ENCODE data around the gene NAA10. TPM values are rescaled to one million over a fixed set of nuclear protein-coding genes. Genes with fewer than 3 reads are reported as not detected.

The NAA10 gene
- total and polyA plus RNA-seq, 2 of the 13 experiments (the other 11 are each of a cell fraction or from before 2014, with no cell fraction given), result 49.2 to 51.7 TPM

DNA sequence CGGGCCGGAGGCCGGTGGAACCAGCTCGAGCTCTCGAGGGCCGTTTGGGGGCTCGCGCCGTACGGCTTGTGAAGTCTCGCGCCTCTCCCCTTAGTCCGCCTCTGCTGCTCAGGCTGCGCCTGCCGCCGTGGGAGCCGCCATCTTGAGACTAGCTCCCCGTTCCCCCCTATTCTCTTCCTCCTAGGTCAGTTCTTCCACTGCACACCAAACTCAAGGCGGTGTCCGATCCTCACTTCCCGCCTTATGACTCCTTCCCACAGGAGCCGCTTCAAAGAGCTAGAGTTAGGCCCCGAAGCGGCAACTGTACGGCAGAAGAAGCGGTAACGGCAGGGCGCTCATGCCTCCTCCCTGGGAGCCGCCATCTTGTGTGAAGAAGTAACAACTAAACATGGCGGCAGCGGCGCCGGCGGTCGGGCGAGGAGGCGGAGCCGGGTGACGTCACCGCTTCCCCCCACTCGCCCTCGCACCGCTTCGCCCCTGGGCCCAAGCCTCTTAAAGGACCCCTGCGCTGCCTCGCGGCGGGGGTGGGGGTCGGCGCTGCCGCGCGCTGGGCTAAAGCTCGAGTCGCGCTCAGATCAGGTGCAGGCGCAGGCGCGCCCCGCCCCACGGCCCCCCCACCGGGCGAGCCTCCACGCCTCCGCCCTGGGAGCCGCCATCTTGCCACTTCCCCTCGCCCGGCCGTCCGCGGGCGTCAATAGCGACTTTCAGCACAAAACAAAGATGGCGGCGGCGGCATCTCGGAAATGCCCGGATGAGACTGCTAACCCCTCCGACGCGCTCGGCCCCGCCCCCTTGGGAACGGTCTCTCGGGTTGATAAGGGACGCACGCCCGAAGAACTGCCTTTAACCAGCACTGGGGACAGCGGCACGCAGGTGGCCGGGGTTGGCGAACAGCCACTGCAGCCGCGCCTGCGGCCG is 36.9 kb upstream of the NAA10 start, which contains the start of gene HCFC1:
Gene HCFC1 (minus strand): TSS at position 369 of the 918 bp plus-strand sequence. CDS start 978 bp downstream, outside the sequence.
- Histone ChIP-seq H3K9ac (ENCODE audit: insufficient read depth, low read depth, low read length) (peak within 1 kb of the TSS; percentile 100), H3K4me3 (replicated peaks in 1 of 3; ENCODE audit: insufficient read depth in 1 of 3, low read depth in 2 of 3, low read length in 3 of 3) (peak within 1 kb of the TSS; percentile 85 to 90 (median 89)), H3K9me3 (ENCODE audit: low read length) (no peaks in the 10 kb centered on the region), H3K4me1 (ENCODE audit: insufficient read depth, low read length) (peaks cover 54% of the 10 kb centered on the region), H2AFZ (ENCODE audit: low read length) (no peak within 1 kb of the TSS), H3K36me3 (replicated peaks in 1 of 2; ENCODE audit: control insufficient read depth in 1 of 2, insufficient read depth in 2 of 2, low read length in 2 of 2) (peaks cover 0 to 11% of the 10 kb centered on the region in 2 experiments; a peak in 2 of 5 replicates), H3K79me2 (ENCODE audit: insufficient read depth, low read length) (peaks cover 50% of the 10 kb centered on the region), H3K27ac (ENCODE audit: extremely low read length, insufficient read depth, low read length) (peak within 1 kb of the TSS; percentile 100), H4K20me1 (ENCODE audit: insufficient read depth, low read length) (peaks cover 29% of the 10 kb centered on the region), H3K27me3 (ENCODE audit: control insufficient read depth in 1 of 2, insufficient read depth in 2 of 2, low read length in 2 of 2) (no peaks in the 10 kb centered on the region; a peak in 1 of 5 replicates), H3K4me2 (ENCODE audit: low read depth, low read length) (peak within 1 kb of the TSS; percentile 80)
- peak; percentile 75 for DNase-seq (ENCODE audit: low spot score)
- intact Hi-C loops (cut with micrococcal nuclease; ENCODE audit: unreplicated experiment), result loop anchor here (2.0 kb wide), 1 partner anchor 41 kb away; no protein-coding TSS in a partner anchor
- ATAC-seq, result peak; percentile 37
- WGBS (ENCODE audit: low lambda C conversion rate), result no CpG with 5 or more reads among the region's 96 CpGs
- no TSS peak for BruUV-seq (replicated peaks)
- peak; percentile 78 for FAIRE-seq
- ChIA-PET CTCF (ENCODE audit: low intra/inter-chr PET ratio, low total read pairs) (no interaction called here), POLR2A (interaction anchor here (1.0 to 6.3 kb wide), 6 partner anchors 25 to 48 kb away, joined by 3 to 54 read pairs (median 9); partner anchors contain the start of gene NAA10)
- in situ Hi-C loops (cut with HindIII; ENCODE audit: extremely low pct_ligation_motif_present, low pct_unique_long_range_greater_than_20kb), result loop anchor here (5.0 kb wide), 1 partner anchor 41 kb away; no protein-coding TSS in a partner anchor
- TF ChIP-seq FOXO1 (CRISPR knock-in tag; IDR thresholded peaks at IDR 0.05) (no peak), ZFP62 (CRISPR knock-in tag; IDR thresholded peaks at IDR 0.05) (no peak), ZNF652 (CRISPR knock-in tag; IDR thresholded peaks at IDR 0.05; ENCODE audit: borderline replicate concordance, low read depth) (no peak), ELF3 (CRISPR knock-in tag; IDR thresholded peaks at IDR 0.05) (no peak), ARNTL (CRISPR knock-in tag; IDR thresholded peaks at IDR 0.05) (no peak), ZNF572 (CRISPR knock-in tag; IDR thresholded peaks at IDR 0.05) (no peak), NR2F1 (CRISPR knock-in tag; IDR thresholded peaks at IDR 0.05) (no peak), MED1 (CRISPR knock-in tag; IDR thresholded peaks at IDR 0.05) (peak; percentile 31; the same call in 1 of the 2 replicates), WIZ (CRISPR knock-in tag; IDR thresholded peaks at IDR 0.05) (no peak), HNRNPH1 (optimal IDR thresholded peaks at IDR 0.05; ENCODE audit: low read depth, low read length) (no peak), CENPX (CRISPR knock-in tag; IDR thresholded peaks at IDR 0.05) (no peak), NFYB (CRISPR knock-in tag; IDR thresholded peaks at IDR 0.05) (no peak), CTCF (CRISPR knock-in tag; IDR thresholded peaks at IDR 0.05) (no peak), DNMT1 (CRISPR knock-in tag; IDR thresholded peaks at IDR 0.05) (no peak), ZNF180 (CRISPR knock-in tag; IDR thresholded peaks at IDR 0.05; ENCODE audit: borderline replicate concordance, low read depth) (no peak), REPIN1 (CRISPR knock-in tag; IDR thresholded peaks at IDR 0.05; ENCODE audit: borderline replicate concordance, low read depth) (no peak), ARNT (IDR thresholded peaks at IDR 0.05) (no peak)
- TF ChIP-seq, protein P1, sequence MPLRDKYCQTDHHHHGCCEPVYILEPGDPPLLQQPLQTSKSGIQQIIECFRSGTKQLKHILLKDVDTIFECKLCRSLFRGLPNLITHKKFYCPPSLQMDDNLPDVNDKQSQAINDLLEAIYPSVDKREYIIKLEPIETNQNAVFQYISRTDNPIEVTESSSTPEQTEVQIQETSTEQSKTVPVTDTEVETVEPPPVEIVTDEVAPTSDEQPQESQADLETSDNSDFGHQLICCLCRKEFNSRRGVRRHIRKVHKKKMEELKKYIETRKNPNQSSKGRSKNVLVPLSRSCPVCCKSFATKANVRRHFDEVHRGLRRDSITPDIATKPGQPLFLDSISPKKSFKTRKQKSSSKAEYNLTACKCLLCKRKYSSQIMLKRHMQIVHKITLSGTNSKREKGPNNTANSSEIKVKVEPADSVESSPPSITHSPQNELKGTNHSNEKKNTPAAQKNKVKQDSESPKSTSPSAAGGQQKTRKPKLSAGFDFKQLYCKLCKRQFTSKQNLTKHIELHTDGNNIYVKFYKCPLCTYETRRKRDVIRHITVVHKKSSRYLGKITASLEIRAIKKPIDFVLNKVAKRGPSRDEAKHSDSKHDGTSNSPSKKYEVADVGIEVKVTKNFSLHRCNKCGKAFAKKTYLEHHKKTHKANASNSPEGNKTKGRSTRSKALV (CRISPR knock-in tag; IDR thresholded peaks at IDR 0.05), result no peak
